WTC11 (cell line): ENCODE data around the gene ERLEC1.

ENCODE experiments used
- ATF2 ChIP-seq: sonication (generic); formaldehyde crosslinking; IDR thresholded peaks from 2 replicates; pipeline ENCODE4 v1.8.1; 2022; ENCODE audit warnings: low read depth, missing genetic modification reagents, borderline replicate concordance
- CREM ChIP-seq: sonication (generic); formaldehyde crosslinking; IDR thresholded peaks from 2 replicates; pipeline ENCODE4 v1.8.1; 2022; ENCODE audit warnings: mild to moderate bottlenecking, missing genetic modification reagents, moderate library complexity
- CTCF ChIP-seq: fragments of 200-600 bp; IDR thresholded peaks from 2 replicates; pipeline ENCODE4 v1.8.0; 2022; ENCODE audit warnings: antibody characterized with exemption
- E2F1 ChIP-seq: sonication (generic); formaldehyde crosslinking; IDR thresholded peaks from 2 replicates; pipeline ENCODE4 v1.8.0; 2022; ENCODE audit warnings: mild to moderate bottlenecking, missing genetic modification reagents
- MXD4 ChIP-seq: fragments of 250-450 bp; sonication (Bioruptor Pico); IDR thresholded peaks from 2 replicates; pipeline ENCODE4 v1.8.0; 2021; ENCODE audit warnings: mild to moderate bottlenecking, moderate library complexity, borderline replicate concordance
- MYBL2 ChIP-seq: sonication (generic); formaldehyde crosslinking; IDR thresholded peaks from 2 replicates; pipeline ENCODE4 v1.8.1; 2023; ENCODE audit warnings: mild to moderate bottlenecking, moderate library complexity, missing genetic modification reagents
- SMAD4 ChIP-seq: sonication (generic); formaldehyde crosslinking; IDR thresholded peaks from 2 replicates; pipeline ENCODE4 v1.8.0; 2022; ENCODE audit warnings: mild to moderate bottlenecking, missing genetic modification reagents
- TCF7 ChIP-seq: sonication (generic); formaldehyde crosslinking; IDR thresholded peaks from 2 replicates; pipeline ENCODE4 v1.8.0; 2022; ENCODE audit warnings: mild to moderate bottlenecking, low read depth, missing genetic modification reagents, moderate library complexity
- ZBTB43 ChIP-seq: sonication (generic); formaldehyde crosslinking; IDR thresholded peaks from 2 replicates; pipeline ENCODE4 v1.8.1; 2023; ENCODE audit warnings: mild to moderate bottlenecking, missing genetic modification reagents
- ZSCAN18 ChIP-seq: fragments of 250-450 bp; sonication (Bioruptor Pico); IDR thresholded peaks from 2 replicates; pipeline ENCODE4 v2.1.2; 2022; ENCODE audit warnings: mild to moderate bottlenecking, moderate library complexity

DNA sequence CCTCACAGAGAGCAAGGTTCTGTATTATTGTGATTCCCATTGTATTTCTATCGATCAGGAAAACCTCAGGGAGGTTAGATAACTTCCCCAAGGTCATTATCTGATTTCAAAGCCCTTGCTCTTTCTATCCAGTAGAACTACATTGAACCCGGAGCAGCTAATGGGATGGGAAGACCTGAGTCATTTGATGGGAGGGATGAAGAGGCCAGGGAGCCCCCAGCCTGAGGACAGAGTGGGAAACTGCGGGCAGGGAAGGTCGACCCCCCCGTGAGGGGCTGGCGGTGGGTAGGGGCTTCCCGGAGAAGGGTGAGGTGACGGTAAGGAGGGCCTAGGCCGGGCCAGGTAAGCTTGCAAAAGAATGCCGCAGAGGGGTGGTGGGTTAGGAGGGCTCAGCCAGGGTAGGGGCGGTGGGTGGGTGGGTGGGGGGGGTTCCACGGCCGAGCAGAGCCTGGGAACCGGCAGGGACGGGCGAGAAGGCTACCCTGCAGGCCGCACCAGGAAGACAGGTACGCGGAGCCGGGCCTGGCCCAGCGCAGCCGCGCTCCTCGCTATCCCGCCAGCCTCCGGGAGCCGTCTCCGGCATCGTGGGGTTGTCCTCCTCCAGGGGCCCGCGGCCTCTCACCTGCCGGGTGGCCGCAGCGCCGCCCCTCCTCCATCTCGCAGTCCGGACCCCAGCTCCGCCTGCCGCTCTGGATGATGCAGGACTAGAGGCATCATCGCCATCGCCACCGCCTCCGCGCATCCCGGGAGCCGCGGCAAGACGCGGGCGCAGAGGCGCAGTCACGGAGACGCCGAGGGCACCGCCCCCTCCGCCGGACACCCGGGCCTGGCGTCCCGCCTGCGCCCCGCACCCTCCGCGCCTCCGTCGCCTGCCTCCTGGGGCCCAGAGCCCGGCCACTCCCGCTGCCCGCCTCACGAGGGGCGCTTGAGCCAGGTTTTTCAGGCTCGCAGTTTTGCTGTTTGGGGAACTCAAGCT lies 72.7 kb downstream of the ERLEC1 start, which contains the start of gene GPR75:
- no peak for TF ChIP-seq CTCF
- TF ChIP-seq ZBTB43 (CRISPR knock-in tag), result no peak
- TF ChIP-seq CREM, result no peak
- TF ChIP-seq ATF2, result no peak
- TF ChIP-seq TCF7 (CRISPR knock-in tag), result no peak
- no peak for TF ChIP-seq MXD4 (CRISPR knock-in tag)
- no peak for TF ChIP-seq ZSCAN18 (CRISPR knock-in tag)
- TF ChIP-seq SMAD4 (CRISPR knock-in tag), result no peak
- no peak for TF ChIP-seq E2F1 (CRISPR knock-in tag)
- no peak for TF ChIP-seq MYBL2 (CRISPR knock-in tag)
